Endothelial cell of umbilical vein (primary cell): ENCODE data around the gene LY9. TPM values are rescaled to one million over a fixed set of nuclear protein-coding genes. Genes with fewer than 3 reads are reported as not detected.

Experiments
- BruUV-seq: library from RNA; stranded (reverse); fragments of 400-500 nt; replicated peaks from 2 replicates; lab custom pipeline; 2021; lab: Mats Ljungman, UMichigan
- CTCF ChIA-PET: fragments of 300-600, 350-600 bp; sonication (Branson Sonifier 250); formaldehyde crosslinking; loops from one replicate; lab custom pipeline; 2021; ENCODE audit warnings: antibody characterized with exemption, inconsistent platforms; lab: Charles Lee
- POLR2A ChIA-PET: fragments of 300-600, 350-600 bp; sonication (Branson Sonifier 250); formaldehyde crosslinking; loops from one replicate; lab custom pipeline; 2021; ENCODE audit warnings: antibody characterized with exemption, inconsistent platforms; lab: Charles Lee
- DNase-seq: peaks from one replicate; pipeline ENCODE4 v3.0.0-alpha.2; 2011; ENCODE audit warnings: low read depth, low spot score
- FAIRE-seq: peaks from 2 replicates; lab custom pipeline; 2011; peaks lifted over from hg19 to GRCh38; lab: Jason Lieb, UNC
- H2AFZ ChIP-seq: 2 replicates; pipeline ENCODE4 v1.6.0; 2012; ENCODE audit warnings: low read depth, low read length, control low read depth, inconsistent platforms
- H3K27ac ChIP-seq: 2 replicates; pipeline ENCODE4 v1.5.1; 2011; ENCODE audit warnings: low read depth, mild to moderate bottlenecking, control low read depth, low read length, moderate library complexity; ENCODE audit not compliant: insufficient read depth
- H3K27me3 ChIP-seq, 2 experiments: 2 replicates each; pipeline versions ENCODE4 v1.6.0 to v1.6.1; 2011; ENCODE audit warnings: low read length in 2 of 2, mixed read lengths in 1 of 2; ENCODE audit not compliant: control insufficient read depth in 2 of 2, insufficient read depth in 2 of 2
- H3K36me3 ChIP-seq, 2 experiments: 2 replicates in 1 of 2; 3 replicates in 1 of 2; pipeline ENCODE4 v1.5.1; 2011; ENCODE audit warnings: low read length in 2 of 2, mild to moderate bottlenecking in 1 of 2, moderate library complexity in 1 of 2; ENCODE audit not compliant: control insufficient read depth in 2 of 2, insufficient read depth in 2 of 2; ENCODE audit errors: extremely low read depth in 1 of 2
- H3K4me1 ChIP-seq: 3 replicates; pipeline ENCODE4 v1.5.1; 2011; ENCODE audit warnings: mild to moderate bottlenecking, low read length; ENCODE audit not compliant: control insufficient read depth, insufficient read depth; ENCODE audit errors: extremely low read depth
- H3K4me2 ChIP-seq: 2 replicates; pipeline ENCODE4 v1.6.1; 2011; ENCODE audit warnings: low read length, control low read depth, mixed read lengths; ENCODE audit not compliant: insufficient read depth
- H3K4me3 ChIP-seq, 3 experiments: fragments of 200-600 bp in 1 of 3; sonication (generic), shearing (Covaris generic) in 1 of 3; replicated peaks in 1 of 3; 2 replicates each; pipeline ENCODE4 v1.5.1; 2011 to 2016; ENCODE audit warnings: control low read depth in 3 of 3, low read length in 3 of 3, mild to moderate bottlenecking in 2 of 3, inconsistent platforms in 1 of 3, low read depth in 1 of 3, moderate library complexity in 1 of 3; ENCODE audit not compliant: insufficient read depth in 1 of 3
- H3K79me2 ChIP-seq: 2 replicates; pipeline ENCODE4 v1.6.0; 2012; ENCODE audit warnings: low read length, inconsistent platforms; ENCODE audit not compliant: control insufficient read depth, insufficient read depth
- H3K9ac ChIP-seq: replicated peaks from 2 replicates; pipeline ENCODE3; 2011; ENCODE audit warnings: low read length, control low read depth; ENCODE audit not compliant: insufficient read depth; ENCODE audit errors: extremely low read depth
- H3K9me1 ChIP-seq: replicated peaks from 3 replicates; pipeline ENCODE4 v1.6.0; 2011; ENCODE audit warnings: mild to moderate bottlenecking, low read length; ENCODE audit not compliant: control insufficient read depth, insufficient read depth; ENCODE audit errors: extremely low read depth
- H3K9me3 ChIP-seq: replicated peaks from 2 replicates; pipeline ENCODE4 v1.5.1; 2012; ENCODE audit warnings: low read length, inconsistent platforms; ENCODE audit not compliant: control insufficient read depth, insufficient read depth
- H4K20me1 ChIP-seq: replicated peaks from 2 replicates; pipeline ENCODE3; 2011; ENCODE audit warnings: mild to moderate bottlenecking, low read length; ENCODE audit not compliant: control insufficient read depth, insufficient read depth; ENCODE audit errors: extremely low read depth
- CTCF ChIP-seq, 2 donors: IDR thresholded peaks; 1 replicate in 1 of 2; 2 replicates in 1 of 2; pipeline ENCODE4 v1.5.1; 2011; ENCODE audit warnings: low read length in 2 of 2, mild to moderate bottlenecking in 2 of 2, moderate library complexity in 2 of 2, control low read depth in 1 of 2, inconsistent platforms in 1 of 2, low read depth in 1 of 2; ENCODE audit not compliant: insufficient read depth in 1 of 2; ENCODE audit errors: extremely low read depth in 1 of 2
- EZH2 ChIP-seq: IDR thresholded peaks from 2 replicates; pipeline ENCODE4 v1.6.1; 2012; ENCODE audit warnings: borderline replicate concordance, low read depth, mild to moderate bottlenecking, moderate library complexity, low read length, inconsistent platforms; ENCODE audit not compliant: severe bottlenecking
- FOS ChIP-seq: IDR thresholded peaks from 2 replicates; pipeline ENCODE4 v1.6.1; 2011; ENCODE audit warnings: mild to moderate bottlenecking, low read length, moderate library complexity, borderline replicate concordance; ENCODE audit not compliant: insufficient read depth
- GATA2 ChIP-seq: IDR thresholded peaks from 2 replicates; pipeline ENCODE4 v1.7.0; 2011; ENCODE audit warnings: low read depth, mild to moderate bottlenecking, moderate library complexity, mixed read lengths, low read length; ENCODE audit not compliant: insufficient read length, insufficient read depth
- JUN ChIP-seq: IDR thresholded peaks from 2 replicates; pipeline ENCODE4 v1.6.1; 2011; ENCODE audit warnings: borderline replicate concordance, low read depth; ENCODE audit not compliant: insufficient read length, insufficient read depth
- MAX ChIP-seq: IDR thresholded peaks from 2 replicates; pipeline ENCODE4 v1.6.1; 2011; ENCODE audit not compliant: insufficient read depth, insufficient read length
- MYC ChIP-seq: IDR thresholded peaks from one replicate; pipeline ENCODE4 v1.6.1; 2011; ENCODE audit warnings: mild to moderate bottlenecking, low read depth, low read length
- POLR2A ChIP-seq: IDR thresholded peaks from 2 replicates; pipeline ENCODE4 v1.6.1; 2012; ENCODE audit warnings: low read depth, mild to moderate bottlenecking, control low read depth, low read length
- POLR2AphosphoS5 ChIP-seq: IDR thresholded peaks from 2 replicates; pipeline ENCODE4 v1.6.1; 2012; ENCODE audit warnings: low read depth, mild to moderate bottlenecking, control low read depth, low read length, moderate library complexity; ENCODE audit not compliant: insufficient read depth
- dilution Hi-C: fragments of 300-500 bp; cut with MboI; formaldehyde crosslinking; loops from one replicate; pipeline ENCODE4 v1.15.0; 2019; ENCODE audit warnings: low sequenced_read_pairs; ENCODE audit not compliant: extremely low pct_ligation_motif_present
- intact Hi-C: fragments of 100-400 bp; cut with micrococcal nuclease; formaldehyde crosslinking; loops from one replicate; pipeline ENCODE4 v1.10.0; 2022
- polyA plus RNA-seq, 4 experiments: library from polyadenylated mRNA; depleted of rRNA in 3 of 4; stranded (reverse) in 3 of 4; unstranded in 1 of 4; fragments of >200 nt; gene quantifications; 2 replicates each; pipeline versions ENCODE4 v1.2.1 to v1.2.3, GENCODE V29; 2011 to 2012; ENCODE audit warnings: missing spikeins in 1 of 4
- total RNA-seq: library from RNA; stranded (reverse); gene quantifications from 2 replicates; pipeline ENCODE4 v1.2.3, GENCODE V29; 2021

LY9 gene
- total and polyA plus RNA-seq, 2 donors (not counting 3 experiments of a cell fraction or from before 2014, with no cell fraction given) = not detected

- FAIRE-seq (no peak), DNase-seq (no peak)
- ChIA-PET POLR2A (no interaction called here), CTCF (no interaction called here)
- no peak overlapping the region for H2AFZ ChIP-seq
- no peak overlapping the region for H3K9ac ChIP-seq
- no TSS peak for BruUV-seq
- H3K9me1 ChIP-seq = no peaks in the 10 kb centered on the region
- intact Hi-C loops = no loop called here
- no peaks in the 10 kb centered on the region for H3K36me3 ChIP-seq
- H3K27me3 ChIP-seq = peaks cover 0 to 4% of the 10 kb centered on the region in 2 experiments
- no peaks in the 10 kb centered on the region for H3K9me3 ChIP-seq
- no peak overlapping the region for H3K4me2 ChIP-seq
- no peaks in the 10 kb centered on the region for H3K4me1 ChIP-seq
- H3K79me2 ChIP-seq = no peaks in the 10 kb centered on the region
- dilution Hi-C loops = no loop called here
- H3K4me3 ChIP-seq = no peak overlapping the region
- TF ChIP-seq CTCF (IDR thresholded peaks at IDR 0.05; ENCODE audit: extremely low read depth in 1 of 2, insufficient read depth in 1 of 2, low read depth in 1 of 2, low read length in 2 of 2) = no peak
- H3K27ac ChIP-seq = no peak overlapping the region
- H4K20me1 ChIP-seq = no peaks in the 10 kb centered on the region
Measured at GRCh38 chr1:160814856-160815255, 18.9 kb downstream of the LY9 start.

DNA sequence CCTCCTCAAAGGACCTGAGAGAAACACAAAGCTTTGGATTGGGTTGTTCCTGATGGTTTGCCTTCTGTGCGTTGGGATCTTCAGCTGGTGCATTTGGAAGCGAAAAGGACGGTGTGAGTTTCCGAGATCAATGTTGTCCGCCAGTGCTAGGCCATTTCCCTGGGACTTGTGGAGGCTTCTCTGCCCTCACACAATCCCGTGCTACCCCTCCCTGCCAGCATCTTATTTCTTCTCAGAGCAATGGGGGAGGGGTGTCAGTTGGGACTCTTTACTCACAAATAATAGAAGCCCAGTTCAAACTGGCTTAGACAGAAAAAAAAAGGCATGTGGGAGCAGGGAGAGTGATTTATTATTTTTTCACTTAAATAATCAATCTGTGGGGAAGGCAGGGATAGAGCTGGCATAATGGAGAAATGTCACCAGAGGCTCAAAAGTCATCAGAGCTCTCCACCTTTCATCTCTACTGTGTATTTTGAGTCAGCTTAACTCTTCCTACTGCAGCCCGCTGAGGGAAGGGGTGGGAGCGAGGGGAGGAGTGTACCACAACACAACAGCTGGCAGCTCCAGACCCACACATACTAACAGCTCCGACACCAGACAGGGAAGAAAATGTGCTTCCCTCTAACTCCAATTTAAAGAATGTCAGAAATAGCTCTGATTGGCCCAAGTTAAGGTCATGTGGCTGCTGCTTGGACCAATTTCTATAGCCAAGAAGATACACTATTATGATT lies 22.4 kb downstream of the LY9 start:
- H3K27ac ChIP-seq = no peak overlapping the region
- intact Hi-C loops = no loop called here
- no peaks in the 10 kb centered on the region for H3K9me3 ChIP-seq
- H4K20me1 ChIP-seq = no peaks in the 10 kb centered on the region
- POLR2A ChIA-PET = no interaction called here
- dilution Hi-C loops = no loop called here
- no peak overlapping the region for H3K9ac ChIP-seq
- H3K4me2 ChIP-seq = no peak overlapping the region
- H3K27me3 ChIP-seq = no peaks in the 10 kb centered on the region
- no peak overlapping the region for H2AFZ ChIP-seq
- FAIRE-seq (no peak), DNase-seq (no peak)
- no peaks in the 10 kb centered on the region for H3K36me3 ChIP-seq
- no TSS peak for BruUV-seq
- no peaks in the 10 kb centered on the region for H3K9me1 ChIP-seq
- TF ChIP-seq EZH2 = no peak
- TF ChIP-seq MAX = no peak
- TF ChIP-seq POLR2A = no peak
- no peak for TF ChIP-seq CTCF (IDR thresholded peaks at IDR 0.05; ENCODE audit: extremely low read depth in 1 of 2, insufficient read depth in 1 of 2, low read depth in 1 of 2, low read length in 2 of 2)
- no peak for TF ChIP-seq MYC
- TF ChIP-seq FOS = no peak
- no peak for TF ChIP-seq JUN
- no peak for TF ChIP-seq POLR2AphosphoS5
- TF ChIP-seq GATA2 = no peak
- no peaks in the 10 kb centered on the region for H3K4me1 ChIP-seq
- CTCF ChIA-PET = interaction anchor here (1.0 to 1.8 kb wide), 3 partner anchors 12 to 41 kb away, joined by 3 to 7 read pairs (median 4); no protein-coding TSS in a partner anchor
- no peaks in the 10 kb centered on the region for H3K79me2 ChIP-seq
- H3K4me3 ChIP-seq = no peak overlapping the region
